Breast epithelium (tissue), 4 donors: Measurements from ENCODE around the gene ZFYVE19. TPM values are rescaled to one million over a fixed set of nuclear protein-coding genes. Genes with fewer than 3 reads are reported as not detected.

Experiments used
- DNase-seq, 2 donors: peaks; one replicate each; pipeline ENCODE4 v3.0.0-alpha.2; 2019; ENCODE audit warnings: low spot score in 2 of 2
- H3K27ac ChIP-seq, 2 donors: fragments of 200-600 bp; sonication (generic) in 1 of 2; one replicate each; pipeline ENCODE4 v1.5.1; 2016 to 2019; ENCODE audit warnings: mild to moderate bottlenecking in 1 of 2
- H3K27me3 ChIP-seq, 2 donors: fragments of 200-600 bp; sonication (generic) in 1 of 2; one replicate each; pipeline versions ENCODE4 v1.5.1 to v1.6.0; 2017 to 2019; ENCODE audit warnings: control low read depth in 1 of 2, mild to moderate bottlenecking in 1 of 2
- H3K36me3 ChIP-seq: fragments of 200-600 bp; one replicate; pipeline ENCODE4 v1.5.1; 2019
- H3K4me1 ChIP-seq, 2 donors: fragments of 200-600 bp; sonication (generic); one replicate each; pipeline ENCODE4 v1.5.1; 2016 to 2019; ENCODE audit warnings: control low read depth in 1 of 2
- H3K4me3 ChIP-seq, 3 donors: fragments of 200-600 bp; sonication (generic); 1 replicate in 2 of 3; 2 replicates in 1 of 3; pipeline ENCODE4 v1.5.1; 2016 to 2019; ENCODE audit warnings: mild to moderate bottlenecking in 3 of 3, moderate library complexity in 2 of 3
- H3K9me3 ChIP-seq, 2 donors: fragments of 200-600 bp; sonication (generic) in 1 of 2; one replicate each; pipeline ENCODE4 v1.5.1; 2016 to 2019; ENCODE audit warnings: control low read depth in 1 of 2
- CTCF ChIP-seq, 3 donors: fragments of 450-650 bp; IDR thresholded peaks; one replicate each; pipeline ENCODE4 v1.5.1; 2016 to 2017; ENCODE audit warnings: antibody characterized with exemption in 3 of 3, mild to moderate bottlenecking in 3 of 3, moderate library complexity in 3 of 3
- POLR2A ChIP-seq: fragments of 450-650 bp; IDR thresholded peaks from one replicate; pipeline ENCODE4 v1.6.1; 2016; ENCODE audit warnings: antibody characterized with exemption, mild to moderate bottlenecking, moderate library complexity
- POLR2AphosphoS5 ChIP-seq, 3 donors: sonication (generic); formaldehyde crosslinking; IDR thresholded peaks; one replicate each; pipeline ENCODE4 v1.6.1; 2017; ENCODE audit warnings: antibody characterized with exemption in 3 of 3
- intact Hi-C: fragments of 100-400 bp; cut with DNase I; formaldehyde crosslinking; loops from one replicate; pipeline ENCODE4 v1.15.1; 2023; ENCODE audit warnings: low total_unique reads
- total RNA-seq, 3 donors: library from RNA; depleted of rRNA; stranded (reverse); fragments of >200 nt; gene quantifications; one replicate each; pipeline ENCODE4 v1.1.0, GENCODE V29; 2016

The ZFYVE19 gene
- total RNA-seq, 3 donors from 2014 or later: 19.4 to 58.8 (median 44.6) TPM

- DNase-seq: no peak
- H3K36me3 ChIP-seq: no peaks in the 10 kb centered on the region
- peak overlapping the region; percentile 94 to 96 for H3K27ac ChIP-seq
- H3K4me1 ChIP-seq: no peaks in the 10 kb centered on the region
- intact Hi-C loops: no loop called here
- H3K4me3 ChIP-seq: peak overlapping the region in 2 of 3 donors; percentile 68 to 80
- TF ChIP-seq CTCF (IDR thresholded peaks at IDR 0.05) (no peak), POLR2A (no peak), POLR2AphosphoS5 (IDR thresholded peaks at IDR 0.05) (no peak)
- H3K9me3 ChIP-seq: no peaks in the 10 kb centered on the region
- no peaks in the 10 kb centered on the region for H3K27me3 ChIP-seq
Observed at GRCh38 chr15:40846841-40847222, 39.9 kb downstream of the ZFYVE19 start.

GRCh38 chr15:40847223-40847961, 40.5 kb downstream of the ZFYVE19 start:
- Histone ChIP-seq H3K4me1 (no peaks in the 10 kb centered on the region), H3K27me3 (no peaks in the 10 kb centered on the region), H3K9me3 (no peaks in the 10 kb centered on the region), H3K4me3 (peak overlapping the region in 2 of 3 donors; percentile 68 to 80), H3K36me3 (no peaks in the 10 kb centered on the region), H3K27ac (peak overlapping the region; percentile 94 to 96)
- TF ChIP-seq POLR2A (no peak), POLR2AphosphoS5 (IDR thresholded peaks at IDR 0.05) (peak in 1 of 3 donors; percentile 81), CTCF (IDR thresholded peaks at IDR 0.05) (peak in 1 of 3 donors; percentile 44)
- DNase-seq: peak; percentile 77 to 82
- intact Hi-C loops: no loop called here

GRCh38 chr15:40850576-40851112, 43.8 kb downstream of the ZFYVE19 start:
- intact Hi-C loops: no loop called here
- no peak overlapping the region for H3K27ac ChIP-seq

GRCh38 chr15:40852529-40852928, 45.6 kb downstream of the ZFYVE19 start:
- no peaks in the 10 kb centered on the region for H3K27me3 ChIP-seq

More at GRCh38 chr15:40850576-40851112, 43.8 kb downstream of the ZFYVE19 start:
- no peaks in the 10 kb centered on the region for H3K4me1 ChIP-seq
- TF ChIP-seq POLR2A (no peak), POLR2AphosphoS5 (IDR thresholded peaks at IDR 0.05) (no peak), CTCF (IDR thresholded peaks at IDR 0.05) (no peak)
- no peak for DNase-seq
- no peaks in the 10 kb centered on the region for H3K9me3 ChIP-seq
- H3K4me3 ChIP-seq: no peak overlapping the region
- no peaks in the 10 kb centered on the region for H3K27me3 ChIP-seq
- H3K36me3 ChIP-seq: no peaks in the 10 kb centered on the region

More at GRCh38 chr15:40852529-40852928, 45.6 kb downstream of the ZFYVE19 start:
- Histone ChIP-seq H3K36me3 (no peaks in the 10 kb centered on the region), H3K9me3 (no peaks in the 10 kb centered on the region), H3K4me1 (peaks cover 0 to 5% of the 10 kb centered on the region in 2 donors), H3K4me3 (no peak overlapping the region), H3K27ac (peak overlapping the region in 1 of 2 donors; percentile 7)
- intact Hi-C loops: no loop called here
- DNase-seq: no peak
- TF ChIP-seq POLR2AphosphoS5 (IDR thresholded peaks at IDR 0.05): no peak
- TF ChIP-seq CTCF (IDR thresholded peaks at IDR 0.05): no peak
- TF ChIP-seq POLR2A: no peak
